Measurements from ENCODE around the gene NRXN2. TPM values are rescaled to one million over a fixed set of nuclear protein-coding genes. Genes with fewer than 3 reads are reported as not detected.

The NRXN2 gene
- polyA plus RNA-seq, 1 experiment = not detected

- CTCF ChIA-PET = no interaction called here
- no peak for DNase-seq (ENCODE audit: low read depth, low spot score)
These were observed 43.1 kb upstream of the NRXN2 start for GRCh38 chr11:64765851-64766665.

GRCh38 chr11:64765291-64765850 lies 42.4 kb upstream of the NRXN2 start:
- no peak overlapping the region for H3K27ac ChIP-seq (ENCODE audit: low read depth, low read length)
- POLR2A ChIA-PET = interaction anchor here (0.7 kb wide), 1 partner anchor 126 kb away, joined by 3 read pairs; no protein-coding TSS in a partner anchor
- peak; percentile 27 for TF ChIP-seq CTCF (IDR thresholded peaks at IDR 0.05; ENCODE audit: low read depth, low read length)

More at GRCh38 chr11:64765851-64766665, 43.1 kb upstream of the NRXN2 start:
- TF ChIP-seq CTCF (IDR thresholded peaks at IDR 0.05; ENCODE audit: low read depth, low read length) = no peak
- POLR2A ChIA-PET = interaction anchor here (0.7 kb wide), 1 partner anchor 126 kb away, joined by 3 read pairs; no protein-coding TSS in a partner anchor
- H3K9me3 ChIP-seq (ENCODE audit: control insufficient read depth, insufficient read depth, low read length) = no peaks in the 10 kb centered on the region
- no peaks in the 10 kb centered on the region for H3K27me3 ChIP-seq (ENCODE audit: control insufficient read depth, insufficient read depth, low read length)
- H3K4me3 ChIP-seq (ENCODE audit: low read depth, low read length) = no peak overlapping the region
- H3K27ac ChIP-seq (ENCODE audit: low read depth, low read length) = no peak overlapping the region

GRCh38 chr11:64764753-64765152 lies 41.8 kb upstream of the NRXN2 start:
- POLR2A ChIA-PET = no interaction called here
- no peak overlapping the region for H3K4me3 ChIP-seq (ENCODE audit: low read depth, low read length)
- no peaks in the 10 kb centered on the region for H3K9me3 ChIP-seq (ENCODE audit: control insufficient read depth, insufficient read depth, low read length)
- no peak for TF ChIP-seq CTCF (IDR thresholded peaks at IDR 0.05; ENCODE audit: low read depth, low read length)
- DNase-seq (ENCODE audit: low read depth, low spot score) = no peak
- CTCF ChIA-PET = interaction anchor here (1.0 to 2.0 kb wide), 2 partner anchors 10 to 12 kb away, joined by 3 to 4 read pairs; no protein-coding TSS in a partner anchor
- H3K27me3 ChIP-seq (ENCODE audit: control insufficient read depth, insufficient read depth, low read length) = no peaks in the 10 kb centered on the region
- H3K27ac ChIP-seq (ENCODE audit: low read depth, low read length) = peak overlapping the region; percentile 39

More at GRCh38 chr11:64765291-64765850, 42.4 kb upstream of the NRXN2 start:
- H3K27me3 ChIP-seq (ENCODE audit: control insufficient read depth, insufficient read depth, low read length) = no peaks in the 10 kb centered on the region
- H3K9me3 ChIP-seq (ENCODE audit: control insufficient read depth, insufficient read depth, low read length) = no peaks in the 10 kb centered on the region
- no peak for DNase-seq (ENCODE audit: low read depth, low spot score)
- no peak overlapping the region for H3K4me3 ChIP-seq (ENCODE audit: low read depth, low read length)
- CTCF ChIA-PET = interaction anchor here (1.0 kb wide), 1 partner anchor 11 kb away, joined by 3 read pairs; no protein-coding TSS in a partner anchor

- ChIA-PET CTCF (interaction anchor here (1.5 to 2.0 kb wide), 2 partner anchors 11 to 75 kb away, joined by 3 to 4 read pairs; no protein-coding TSS in a partner anchor), POLR2A (interaction anchor here (1.3 kb wide), 1 partner anchor 14 kb away, joined by 6 read pairs; the partner anchor contains the start of gene SF1)
- H3K27ac ChIP-seq (ENCODE audit: low read depth, low read length) = peak overlapping the region; percentile 53
These were observed 41.1 kb upstream of the NRXN2 start for GRCh38 chr11:64764040-64764611.

More at GRCh38 chr11:64764040-64764611, 41.1 kb upstream of the NRXN2 start:
- no peak for TF ChIP-seq CTCF (IDR thresholded peaks at IDR 0.05; ENCODE audit: low read depth, low read length)
- H3K4me3 ChIP-seq (ENCODE audit: low read depth, low read length) = no peak overlapping the region
- no peaks in the 10 kb centered on the region for H3K9me3 ChIP-seq (ENCODE audit: control insufficient read depth, insufficient read depth, low read length)
- no peaks in the 10 kb centered on the region for H3K27me3 ChIP-seq (ENCODE audit: control insufficient read depth, insufficient read depth, low read length)
- no peak for DNase-seq (ENCODE audit: low read depth, low spot score)
